Measurements from ENCODE around the gene CALR3. TPM values are rescaled to one million over a fixed set of nuclear protein-coding genes. Genes with fewer than 3 reads are reported as not detected.

Gene CALR3
- total RNA-seq, 4 donors from 2014 or later, result not detected

DNA sequence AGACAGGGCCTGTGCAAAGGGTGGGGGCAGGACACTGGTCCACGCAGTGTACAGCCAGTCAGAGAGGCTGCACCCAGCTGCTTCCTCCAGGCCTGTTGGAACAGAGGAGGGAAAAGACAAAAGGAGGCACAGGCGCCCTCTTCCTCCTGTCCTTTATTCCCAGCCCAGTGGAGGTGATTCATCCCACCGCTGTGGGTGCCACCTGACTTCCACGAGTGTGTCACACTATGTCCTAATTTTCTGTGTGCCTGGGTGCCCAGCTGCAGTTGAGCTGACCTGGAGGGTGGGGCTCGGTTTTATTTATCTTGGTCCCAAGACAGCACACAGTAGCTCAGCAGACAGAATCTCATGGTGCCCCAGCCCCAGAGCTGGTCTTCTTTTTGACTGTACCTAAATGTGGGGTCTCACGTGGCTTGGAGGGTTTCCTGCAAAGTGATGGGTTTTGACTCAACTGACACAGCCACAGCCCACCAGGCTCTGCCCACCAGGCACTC is 33.2 kb downstream of the CALR3 start:
- Histone ChIP-seq H3K4me1 (peaks cover 0 to 65% (median 12%) of the 10 kb centered on the region in 4 donors), H3K27ac (no peak overlapping the region), H3K4me3 (no peak overlapping the region), H3K27me3 (no peaks in the 10 kb centered on the region), H3K9me3 (no peaks in the 10 kb centered on the region), H3K36me3 (no peaks in the 10 kb centered on the region)
- WGBS, 2 donors, result 68 to 73% methylated on average over 6 of the region's 6 CpGs
- DNase-seq (ENCODE audit: low spot score in 2 of 2), result no peak
- TF ChIP-seq POLR2A (IDR thresholded peaks at IDR 0.05) (no peak), CTCF (IDR thresholded peaks at IDR 0.05) (no peak), EP300 (IDR thresholded peaks at IDR 0.05) (no peak)

GRCh38 chr19:16461630-16462051 is 34.3 kb downstream of the CALR3 start:
- H3K36me3 ChIP-seq, result no peaks in the 10 kb centered on the region
- WGBS, 2 donors, result 50 to 72% methylated on average over 7 to 9 of the region's 9 CpGs
- no peak for DNase-seq (ENCODE audit: low spot score in 2 of 2)
- no peak overlapping the region for H3K4me3 ChIP-seq
- no peak for TF ChIP-seq EP300 (IDR thresholded peaks at IDR 0.05)
- no peak for TF ChIP-seq POLR2A (IDR thresholded peaks at IDR 0.05)
- TF ChIP-seq CTCF (IDR thresholded peaks at IDR 0.05), result no peak
- peaks cover 0 to 66% (median 24%) of the 10 kb centered on the region in 4 donors for H3K4me1 ChIP-seq
- H3K9me3 ChIP-seq, result no peaks in the 10 kb centered on the region
- H3K27me3 ChIP-seq, result no peaks in the 10 kb centered on the region
- H3K27ac ChIP-seq, result peak overlapping the region in 2 of 4 donors; percentile 43 to 67

DNA sequence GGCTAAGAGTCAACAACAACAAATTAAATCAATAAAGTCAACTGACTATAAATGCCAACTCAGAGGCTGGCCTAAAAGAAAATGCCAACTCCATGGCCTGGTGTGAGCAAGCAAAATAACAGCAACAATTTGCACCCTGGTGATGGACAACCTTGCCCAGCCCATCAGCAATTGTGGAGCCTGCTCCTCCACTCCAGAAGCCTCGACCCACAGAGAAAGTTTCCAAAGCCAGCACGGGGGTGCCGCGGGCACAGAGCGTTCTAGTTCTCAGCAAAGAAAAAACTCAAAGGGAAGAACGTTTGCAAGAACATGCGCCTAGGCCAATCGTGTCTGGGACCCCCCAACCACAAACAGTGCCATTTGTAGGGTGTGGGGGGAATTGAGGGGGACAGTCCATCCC is 35.5 kb downstream of the CALR3 start:
- Histone ChIP-seq H3K9me3 (no peaks in the 10 kb centered on the region), H3K27ac (peak overlapping the region in 1 of 4 donors; percentile 28), H3K4me3 (no peak overlapping the region), H3K27me3 (no peaks in the 10 kb centered on the region), H3K4me1 (peaks cover 0 to 71% (median 30%) of the 10 kb centered on the region in 4 donors), H3K36me3 (no peaks in the 10 kb centered on the region)
- TF ChIP-seq EP300 (IDR thresholded peaks at IDR 0.05) (no peak), CTCF (IDR thresholded peaks at IDR 0.05) (no peak), POLR2A (IDR thresholded peaks at IDR 0.05) (no peak)
- WGBS, 2 donors, result 79 to 83% methylated on average over 8 of the region's 8 CpGs
- DNase-seq (ENCODE audit: low spot score in 2 of 2), result no peak

- TF ChIP-seq POLR2A (IDR thresholded peaks at IDR 0.05) (no peak), EP300 (IDR thresholded peaks at IDR 0.05) (no peak), CTCF (IDR thresholded peaks at IDR 0.05) (no peak)
- Histone ChIP-seq H3K9me3 (no peaks in the 10 kb centered on the region), H3K27me3 (no peaks in the 10 kb centered on the region), H3K4me1 (peaks cover 0 to 72% (median 30%) of the 10 kb centered on the region in 4 donors), H3K27ac (peak overlapping the region in 1 of 4 donors; percentile 71), H3K4me3 (no peak overlapping the region), H3K36me3 (no peaks in the 10 kb centered on the region)
- no peak for DNase-seq (ENCODE audit: low spot score in 2 of 2)
- WGBS, 2 donors, result 77 to 89% methylated on average over 3 of the region's 3 CpGs
Observed at GRCh38 chr19:16459680-16460079, 36.3 kb downstream of the CALR3 start.

DNA sequence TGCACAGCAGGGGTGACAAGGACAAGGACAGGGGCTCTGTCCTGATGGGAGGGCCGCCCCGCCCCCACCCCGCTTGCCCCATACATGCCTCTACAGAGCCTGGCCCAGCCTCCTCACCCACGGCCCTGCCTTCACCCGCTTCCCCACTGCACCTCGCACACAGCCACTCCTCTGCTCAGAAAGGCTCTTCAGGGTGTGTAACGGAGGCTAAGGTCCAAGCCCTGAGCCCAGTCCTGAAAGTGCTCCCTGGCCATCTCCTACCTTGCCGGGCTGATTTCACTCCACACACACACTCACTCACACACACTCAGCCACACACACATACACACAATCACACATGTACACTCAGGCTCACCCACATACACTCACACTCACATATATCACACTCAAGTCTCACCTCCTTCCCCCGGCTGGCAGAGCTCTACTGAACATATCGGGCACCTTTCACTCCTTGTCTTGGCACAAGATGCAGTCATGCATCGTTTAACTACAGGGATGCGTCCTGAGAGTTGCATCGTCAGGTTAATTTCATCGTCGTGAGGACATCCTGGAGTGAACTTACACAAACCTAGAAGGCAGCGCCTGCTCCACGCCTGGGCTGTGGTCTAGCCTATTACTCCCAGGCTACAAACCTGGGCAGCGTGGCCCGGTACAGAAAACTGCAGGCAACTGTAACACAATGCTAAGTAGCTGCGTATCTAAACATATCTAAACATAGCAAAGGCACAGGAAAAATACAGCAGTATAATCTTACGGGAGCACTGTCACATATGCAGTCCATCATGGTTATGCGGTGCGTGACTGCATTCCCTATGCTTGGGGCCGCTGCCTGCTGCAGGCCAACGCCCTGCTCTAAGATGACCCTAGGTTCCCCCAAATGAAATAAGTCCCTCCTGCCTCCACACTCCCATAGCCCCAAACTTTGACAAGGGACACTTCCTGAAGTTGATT is 37.3 kb downstream of the CALR3 start:
- 77 to 78% methylated on average over 19 to 25 of the region's 25 CpGs for WGBS, 2 donors
- Histone ChIP-seq H3K27ac (peak overlapping the region in 3 of 4 donors; percentile 40 to 83 (median 71)), H3K27me3 (no peaks in the 10 kb centered on the region), H3K36me3 (no peaks in the 10 kb centered on the region), H3K4me3 (no peak overlapping the region), H3K9me3 (no peaks in the 10 kb centered on the region), H3K4me1 (peaks cover 0 to 74% (median 28%) of the 10 kb centered on the region in 4 donors)
- TF ChIP-seq CTCF (IDR thresholded peaks at IDR 0.05), result no peak
- no peak for TF ChIP-seq EP300 (IDR thresholded peaks at IDR 0.05)
- no peak for TF ChIP-seq POLR2A (IDR thresholded peaks at IDR 0.05)
- no peak for DNase-seq (ENCODE audit: low spot score in 2 of 2)
